PFSK-1 (cell line): ENCODE data around the gene PROC.

Source experiments
- REST ChIP-seq, 2 experiments: IDR thresholded peaks; 2 replicates each; pipeline versions ENCODE4 v1.6.1 to v1.8.0; 2011 to 2012; ENCODE audit warnings: low read depth in 2 of 2, low read length in 2 of 2, control low read depth in 1 of 2, inconsistent platforms in 1 of 2, mild to moderate bottlenecking in 1 of 2, moderate library complexity in 1 of 2; ENCODE audit not compliant: insufficient read depth in 1 of 2
- TAF1 ChIP-seq: IDR thresholded peaks from 2 replicates; pipeline ENCODE4 v1.6.1; 2012; ENCODE audit warnings: low read length, control low read depth, borderline replicate concordance; ENCODE audit not compliant: insufficient read depth

GRCh38 chr2:127419448-127420038 is 1.3 kb downstream of the PROC start:
- TF ChIP-seq REST (IDR thresholded peaks at IDR 0.05; ENCODE audit: insufficient read depth in 1 of 2, low read depth in 2 of 2, low read length in 2 of 2) (no peak), TAF1 (no peak)
